GM19467 (cell line): ENCODE results near the gene RTP3.
"Not testable (repeated sequence)": the region's sequence is repeated elsewhere in the genome, so short reads cannot be mapped to it uniquely, and the experiment has no call there.

ENCODE experiments used
- ATAC-seq: cut with Tn5 transposase; IDR thresholded peaks from one replicate; pipeline ENCODE4 v1.9.1; 2021; ENCODE audit warnings: mild to moderate bottlenecking, moderate library complexity; ENCODE audit not compliant: unreplicated experiment

Gene RTP3

GRCh38 chr3:46544771-46545503 lies 47.2 kb downstream of the RTP3 start:
- no peak for ATAC-seq

GRCh38 chr3:46545818-46546630 lies 48.2 kb downstream of the RTP3 start:
- ATAC-seq, result no peak

GRCh38 chr3:46546896-46547440 lies 49.2 kb downstream of the RTP3 start:
- ATAC-seq, result no peak

- ATAC-seq, result not testable (repeated sequence)
These were observed 50.8 kb downstream of the RTP3 start for GRCh38 chr3:46548611-46549010.

- ATAC-seq, result no peak
These were observed 51.7 kb downstream of the RTP3 start for GRCh38 chr3:46549408-46549904.

GRCh38 chr3:46549989-46550388 lies 52.2 kb downstream of the RTP3 start:
- ATAC-seq, result no peak
